Kidney capillary endothelial cell (primary cell): ENCODE data around the gene C1QA.
"Not testable (repeated sequence)": the region's sequence is repeated elsewhere in the genome, so short reads cannot be mapped to it uniquely, and the experiment has no call there.

Source experiments
- DNase-seq: peaks from one replicate; pipeline ENCODE4 v3.0.0-alpha.2; 2018; ENCODE audit warnings: low spot score

The C1QA gene

GRCh38 chr1:22673486-22674409 lies 37.3 kb downstream of the C1QA start:
- peak; percentile 69 for DNase-seq

- no peak for DNase-seq
Observed at GRCh38 chr1:22674410-22674749, 38.0 kb downstream of the C1QA start.

GRCh38 chr1:22676151-22676550 lies 39.7 kb downstream of the C1QA start:
- not testable (repeated sequence) for DNase-seq

- DNase-seq, result no peak
Observed at GRCh38 chr1:22676916-22677583, 40.6 kb downstream of the C1QA start.

- no peak for DNase-seq
Observed at GRCh38 chr1:22677931-22678896, 41.8 kb downstream of the C1QA start.

GRCh38 chr1:22680726-22681125 lies 44.3 kb downstream of the C1QA start:
- DNase-seq, result no peak

GRCh38 chr1:22681556-22682276 lies 45.3 kb downstream of the C1QA start:
- no peak for DNase-seq

GRCh38 chr1:22683547-22683946 lies 47.1 kb downstream of the C1QA start:
- no peak for DNase-seq

GRCh38 chr1:22685591-22686059 lies 49.2 kb downstream of the C1QA start:
- no peak for DNase-seq

- no peak for DNase-seq
Observed at GRCh38 chr1:22687191-22687590, 50.8 kb downstream of the C1QA start.

- no peak for DNase-seq
Observed at GRCh38 chr1:22688466-22688865, 52.0 kb downstream of the C1QA start.
